ENCODE measurements around the gene CFAP119.

DNA sequence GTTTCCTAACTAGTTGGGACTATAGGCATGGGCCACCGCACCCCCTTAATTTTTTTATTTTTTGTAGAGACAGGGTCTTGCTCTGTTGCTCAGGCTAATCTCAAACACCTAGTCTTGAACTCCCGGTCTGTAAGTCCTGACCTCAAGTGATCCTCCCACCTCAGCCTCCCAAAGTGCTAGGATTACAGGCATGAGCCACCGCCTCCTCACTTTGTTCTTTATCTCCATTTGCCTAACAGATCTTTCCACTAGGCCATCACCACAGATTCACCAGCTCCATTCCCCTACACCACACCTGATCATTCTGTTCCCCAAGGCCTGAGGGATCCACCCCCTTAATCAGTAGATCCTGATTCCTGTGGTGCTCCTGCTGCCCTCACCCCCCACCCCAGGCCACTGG lies 32.8 kb upstream of the CFAP119 start:
- TF ChIP-seq, protein P1, sequence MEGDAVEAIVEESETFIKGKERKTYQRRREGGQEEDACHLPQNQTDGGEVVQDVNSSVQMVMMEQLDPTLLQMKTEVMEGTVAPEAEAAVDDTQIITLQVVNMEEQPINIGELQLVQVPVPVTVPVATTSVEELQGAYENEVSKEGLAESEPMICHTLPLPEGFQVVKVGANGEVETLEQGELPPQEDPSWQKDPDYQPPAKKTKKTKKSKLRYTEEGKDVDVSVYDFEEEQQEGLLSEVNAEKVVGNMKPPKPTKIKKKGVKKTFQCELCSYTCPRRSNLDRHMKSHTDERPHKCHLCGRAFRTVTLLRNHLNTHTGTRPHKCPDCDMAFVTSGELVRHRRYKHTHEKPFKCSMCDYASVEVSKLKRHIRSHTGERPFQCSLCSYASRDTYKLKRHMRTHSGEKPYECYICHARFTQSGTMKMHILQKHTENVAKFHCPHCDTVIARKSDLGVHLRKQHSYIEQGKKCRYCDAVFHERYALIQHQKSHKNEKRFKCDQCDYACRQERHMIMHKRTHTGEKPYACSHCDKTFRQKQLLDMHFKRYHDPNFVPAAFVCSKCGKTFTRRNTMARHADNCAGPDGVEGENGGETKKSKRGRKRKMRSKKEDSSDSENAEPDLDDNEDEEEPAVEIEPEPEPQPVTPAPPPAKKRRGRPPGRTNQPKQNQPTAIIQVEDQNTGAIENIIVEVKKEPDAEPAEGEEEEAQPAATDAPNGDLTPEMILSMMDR (conservative IDR thresholded peaks at IDR 0.05; ENCODE audit: low read depth in 2 of 2) = no peak
- TF ChIP-seq EZH2phosphoT487 (IDR thresholded peaks at IDR 0.05; ENCODE audit: unreplicated experiment) = no peak
- TF ChIP-seq REST (IDR thresholded peaks at IDR 0.05; ENCODE audit: unreplicated experiment) = no peak
- TF ChIP-seq JUNB (IDR thresholded peaks at IDR 0.05; ENCODE audit: unreplicated experiment) = no peak
- no peak for TF ChIP-seq EZH2 (IDR thresholded peaks at IDR 0.05; ENCODE audit: low read depth, unreplicated experiment)
- TF ChIP-seq ZNF331 (CRISPR knock-in tag; IDR thresholded peaks at IDR 0.05; ENCODE audit: low read depth) = no peak
- TF ChIP-seq POLR2AphosphoS5 (IDR thresholded peaks at IDR 0.05; ENCODE audit: low read depth) = no peak
- TF ChIP-seq CREB1 (CRISPR knock-in tag; IDR thresholded peaks at IDR 0.05; ENCODE audit: low read depth) = no peak
- TF ChIP-seq, protein P2, sequence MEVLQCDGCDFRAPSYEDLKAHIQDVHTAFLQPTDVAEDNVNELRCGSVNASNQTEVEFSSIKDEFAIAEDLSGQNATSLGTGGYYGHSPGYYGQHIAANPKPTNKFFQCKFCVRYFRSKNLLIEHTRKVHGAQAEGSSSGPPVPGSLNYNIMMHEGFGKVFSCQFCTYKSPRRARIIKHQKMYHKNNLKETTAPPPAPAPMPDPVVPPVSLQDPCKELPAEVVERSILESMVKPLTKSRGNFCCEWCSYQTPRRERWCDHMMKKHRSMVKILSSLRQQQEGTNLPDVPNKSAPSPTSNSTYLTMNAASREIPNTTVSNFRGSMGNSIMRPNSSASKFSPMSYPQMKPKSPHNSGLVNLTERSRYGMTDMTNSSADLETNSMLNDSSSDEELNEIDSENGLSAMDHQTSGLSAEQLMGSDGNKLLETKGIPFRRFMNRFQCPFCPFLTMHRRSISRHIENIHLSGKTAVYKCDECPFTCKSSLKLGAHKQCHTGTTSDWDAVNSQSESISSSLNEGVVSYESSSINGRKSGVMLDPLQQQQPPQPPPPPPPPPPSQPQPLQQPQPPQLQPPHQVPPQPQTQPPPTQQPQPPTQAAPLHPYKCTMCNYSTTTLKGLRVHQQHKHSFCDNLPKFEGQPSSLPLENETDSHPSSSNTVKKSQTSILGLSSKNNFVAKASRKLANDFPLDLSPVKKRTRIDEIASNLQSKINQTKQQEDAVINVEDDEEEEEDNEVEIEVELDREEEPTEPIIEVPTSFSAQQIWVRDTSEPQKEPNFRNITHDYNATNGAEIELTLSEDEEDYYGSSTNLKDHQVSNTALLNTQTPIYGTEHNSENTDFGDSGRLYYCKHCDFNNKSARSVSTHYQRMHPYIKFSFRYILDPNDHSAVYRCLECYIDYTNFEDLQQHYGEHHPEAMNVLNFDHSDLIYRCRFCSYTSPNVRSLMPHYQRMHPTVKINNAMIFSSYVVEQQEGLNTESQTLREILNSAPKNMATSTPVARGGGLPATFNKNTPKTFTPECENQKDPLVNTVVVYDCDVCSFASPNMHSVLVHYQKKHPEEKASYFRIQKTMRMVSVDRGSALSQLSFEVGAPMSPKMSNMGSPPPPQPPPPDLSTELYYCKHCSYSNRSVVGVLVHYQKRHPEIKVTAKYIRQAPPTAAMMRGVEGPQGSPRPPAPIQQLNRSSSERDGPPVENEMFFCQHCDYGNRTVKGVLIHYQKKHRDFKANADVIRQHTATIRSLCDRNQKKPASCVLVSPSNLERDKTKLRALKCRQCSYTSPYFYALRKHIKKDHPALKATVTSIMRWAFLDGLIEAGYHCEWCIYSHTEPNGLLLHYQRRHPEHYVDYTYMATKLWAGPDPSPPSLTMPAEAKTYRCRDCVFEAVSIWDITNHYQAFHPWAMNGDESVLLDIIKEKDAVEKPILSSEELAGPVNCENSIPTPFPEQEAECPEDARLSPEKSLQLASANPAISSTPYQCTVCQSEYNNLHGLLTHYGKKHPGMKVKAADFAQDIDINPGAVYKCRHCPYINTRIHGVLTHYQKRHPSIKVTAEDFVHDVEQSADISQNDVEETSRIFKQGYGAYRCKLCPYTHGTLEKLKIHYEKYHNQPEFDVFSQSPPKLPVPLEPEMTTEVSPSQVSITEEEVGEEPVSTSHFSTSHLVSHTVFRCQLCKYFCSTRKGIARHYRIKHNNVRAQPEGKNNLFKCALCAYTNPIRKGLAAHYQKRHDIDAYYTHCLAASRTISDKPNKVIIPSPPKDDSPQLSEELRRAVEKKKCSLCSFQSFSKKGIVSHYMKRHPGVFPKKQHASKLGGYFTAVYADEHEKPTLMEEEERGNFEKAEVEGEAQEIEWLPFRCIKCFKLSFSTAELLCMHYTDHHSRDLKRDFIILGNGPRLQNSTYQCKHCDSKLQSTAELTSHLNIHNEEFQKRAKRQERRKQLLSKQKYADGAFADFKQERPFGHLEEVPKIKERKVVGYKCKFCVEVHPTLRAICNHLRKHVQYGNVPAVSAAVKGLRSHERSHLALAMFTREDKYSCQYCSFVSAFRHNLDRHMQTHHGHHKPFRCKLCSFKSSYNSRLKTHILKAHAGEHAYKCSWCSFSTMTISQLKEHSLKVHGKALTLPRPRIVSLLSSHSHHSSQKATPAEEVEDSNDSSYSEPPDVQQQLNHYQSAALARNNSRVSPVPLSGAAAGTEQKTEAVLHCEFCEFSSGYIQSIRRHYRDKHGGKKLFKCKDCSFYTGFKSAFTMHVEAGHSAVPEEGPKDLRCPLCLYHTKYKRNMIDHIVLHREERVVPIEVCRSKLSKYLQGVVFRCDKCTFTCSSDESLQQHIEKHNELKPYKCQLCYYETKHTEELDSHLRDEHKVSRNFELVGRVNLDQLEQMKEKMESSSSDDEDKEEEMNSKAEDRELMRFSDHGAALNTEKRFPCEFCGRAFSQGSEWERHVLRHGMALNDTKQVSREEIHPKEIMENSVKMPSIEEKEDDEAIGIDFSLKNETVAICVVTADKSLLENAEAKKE (CRISPR knock-in tag; IDR thresholded peaks at IDR 0.05) = no peak
- TF ChIP-seq ZNF114 (CRISPR knock-in tag; IDR thresholded peaks at IDR 0.05) = no peak
- TF ChIP-seq, protein P3, sequence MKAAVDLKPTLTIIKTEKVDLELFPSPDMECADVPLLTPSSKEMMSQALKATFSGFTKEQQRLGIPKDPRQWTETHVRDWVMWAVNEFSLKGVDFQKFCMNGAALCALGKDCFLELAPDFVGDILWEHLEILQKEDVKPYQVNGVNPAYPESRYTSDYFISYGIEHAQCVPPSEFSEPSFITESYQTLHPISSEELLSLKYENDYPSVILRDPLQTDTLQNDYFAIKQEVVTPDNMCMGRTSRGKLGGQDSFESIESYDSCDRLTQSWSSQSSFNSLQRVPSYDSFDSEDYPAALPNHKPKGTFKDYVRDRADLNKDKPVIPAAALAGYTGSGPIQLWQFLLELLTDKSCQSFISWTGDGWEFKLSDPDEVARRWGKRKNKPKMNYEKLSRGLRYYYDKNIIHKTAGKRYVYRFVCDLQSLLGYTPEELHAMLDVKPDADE (IDR thresholded peaks at IDR 0.05) = no peak
- TF ChIP-seq NANOG (IDR thresholded peaks at IDR 0.05; ENCODE audit: borderline replicate concordance) = no peak
- TF ChIP-seq STAT1 (IDR thresholded peaks at IDR 0.05; ENCODE audit: unreplicated experiment) = no peak

Measured in GM23338 (cell line).